NCI-H187 treated with DMSO at 0.1 percent for 48 hours (cell line): ENCODE data around the gene FGD5.

Experiments used
- DNase-seq: peaks from one replicate; lab custom pipeline; 2025; lab: John Stamatoyannopoulos, UW

Gene FGD5

DNA sequence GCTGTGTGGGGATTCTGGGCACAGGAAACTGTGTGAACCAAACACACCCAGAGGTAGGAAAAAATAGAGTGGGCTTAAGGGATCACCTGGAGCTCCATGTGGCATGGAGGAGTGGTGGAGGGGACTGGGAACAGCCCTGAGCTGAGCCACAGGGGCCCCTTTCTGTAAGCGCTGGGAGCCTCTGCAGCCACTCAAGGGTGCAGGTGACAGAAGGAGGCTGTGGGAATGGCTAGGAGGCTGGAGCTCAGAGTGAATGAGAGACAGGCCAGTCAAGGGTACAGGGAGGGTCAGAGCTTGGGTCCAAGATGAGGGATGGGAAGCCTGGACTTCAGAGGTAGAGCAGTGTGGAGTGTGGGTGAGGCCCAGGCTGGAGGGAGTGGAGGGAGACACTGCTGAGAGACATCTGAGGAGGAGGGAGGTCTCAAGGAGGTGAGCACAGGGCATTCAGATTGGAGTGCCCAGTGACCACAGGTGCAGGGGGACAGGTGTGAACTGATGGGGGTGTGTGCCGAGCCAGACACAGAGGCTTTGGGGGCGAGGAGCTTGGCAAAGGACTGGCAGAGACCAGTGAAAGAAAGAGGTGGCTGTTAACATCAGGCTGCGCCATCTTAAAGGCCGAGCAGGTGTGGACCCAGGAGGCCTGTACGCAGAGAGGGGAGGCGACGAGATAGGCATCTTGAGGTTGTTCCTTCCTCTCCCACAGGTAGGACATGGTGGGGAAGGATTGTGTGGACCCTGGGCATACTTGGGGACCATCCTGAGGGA is 56.8 kb downstream of the FGD5 start:
- DNase-seq = no peak

GRCh38 chr3:14876921-14877333 is 58.2 kb downstream of the FGD5 start:
- no peak for DNase-seq

- DNase-seq = no peak
Observed at GRCh38 chr3:14877469-14877868, 58.7 kb downstream of the FGD5 start.

- no peak for DNase-seq
Observed at GRCh38 chr3:14879211-14879874, 60.6 kb downstream of the FGD5 start.

GRCh38 chr3:14880447-14881106 is 61.8 kb downstream of the FGD5 start:
- DNase-seq = no peak

DNA sequence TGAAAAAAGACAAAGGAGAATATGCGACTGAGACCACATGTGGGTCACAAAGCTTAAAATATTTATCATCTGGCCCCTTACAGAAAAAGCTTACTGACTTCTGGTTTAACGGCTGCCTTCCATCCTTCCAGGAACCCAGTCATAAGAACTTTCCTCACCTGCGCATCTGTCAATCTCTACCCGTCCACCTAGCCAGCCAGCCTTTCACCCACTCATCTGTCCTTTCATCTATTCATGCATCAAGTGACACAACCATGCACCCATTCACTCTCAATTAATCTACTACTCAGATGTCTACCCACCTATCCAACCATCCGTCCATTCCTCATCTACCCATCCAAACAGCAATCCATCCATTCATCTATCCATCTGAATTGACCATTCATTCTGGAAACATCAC is 64.5 kb downstream of the FGD5 start:
- DNase-seq = no peak

- no peak for DNase-seq
Observed at GRCh38 chr3:14884665-14885064, 65.9 kb downstream of the FGD5 start.

- no peak for DNase-seq
Observed at GRCh38 chr3:14885307-14885706, 66.5 kb downstream of the FGD5 start.

- DNase-seq = no peak
Observed at GRCh38 chr3:14886101-14886500, 67.3 kb downstream of the FGD5 start.

GRCh38 chr3:14889205-14889604 is 70.4 kb downstream of the FGD5 start:
- DNase-seq = no peak

DNA sequence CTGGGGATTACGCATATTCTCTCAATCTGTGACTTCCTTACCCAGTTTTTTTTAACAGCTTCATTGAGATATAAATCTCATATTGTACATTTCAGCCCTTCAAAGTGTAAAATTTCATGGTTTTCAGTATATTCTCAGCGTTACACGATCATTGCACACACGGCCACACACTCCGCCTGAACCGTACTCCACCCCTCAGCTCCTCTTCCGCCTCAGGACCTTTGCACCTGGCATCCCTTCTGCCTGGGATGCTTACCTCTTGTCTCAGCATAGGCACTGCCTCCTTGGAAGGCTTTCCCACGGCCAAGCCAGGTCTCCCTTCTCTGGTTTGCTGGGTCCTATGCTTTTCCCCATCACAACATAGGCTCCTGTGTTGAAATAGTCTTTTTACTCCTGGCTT is 71.2 kb downstream of the FGD5 start:
- no peak for DNase-seq

DNA sequence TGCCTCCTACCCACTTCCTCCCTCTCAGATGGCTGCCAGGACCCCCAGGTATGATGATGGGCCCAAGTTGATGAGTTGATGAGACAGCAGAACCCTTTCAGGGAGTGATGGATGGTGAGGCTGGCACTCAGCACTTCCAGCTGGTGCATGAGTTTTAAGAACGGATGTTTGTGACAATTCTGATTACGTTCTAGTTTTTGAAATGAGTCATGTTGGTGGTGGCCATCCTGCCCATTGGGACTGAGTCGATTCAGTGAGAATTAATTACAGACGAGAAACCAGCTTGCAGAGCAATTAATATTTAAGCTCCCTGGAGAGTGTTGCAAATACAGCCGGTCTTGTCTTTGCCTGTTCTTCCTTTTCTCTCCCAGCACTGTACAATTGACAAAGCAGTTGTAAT is 71.7 kb downstream of the FGD5 start:
- no peak for DNase-seq

DNA sequence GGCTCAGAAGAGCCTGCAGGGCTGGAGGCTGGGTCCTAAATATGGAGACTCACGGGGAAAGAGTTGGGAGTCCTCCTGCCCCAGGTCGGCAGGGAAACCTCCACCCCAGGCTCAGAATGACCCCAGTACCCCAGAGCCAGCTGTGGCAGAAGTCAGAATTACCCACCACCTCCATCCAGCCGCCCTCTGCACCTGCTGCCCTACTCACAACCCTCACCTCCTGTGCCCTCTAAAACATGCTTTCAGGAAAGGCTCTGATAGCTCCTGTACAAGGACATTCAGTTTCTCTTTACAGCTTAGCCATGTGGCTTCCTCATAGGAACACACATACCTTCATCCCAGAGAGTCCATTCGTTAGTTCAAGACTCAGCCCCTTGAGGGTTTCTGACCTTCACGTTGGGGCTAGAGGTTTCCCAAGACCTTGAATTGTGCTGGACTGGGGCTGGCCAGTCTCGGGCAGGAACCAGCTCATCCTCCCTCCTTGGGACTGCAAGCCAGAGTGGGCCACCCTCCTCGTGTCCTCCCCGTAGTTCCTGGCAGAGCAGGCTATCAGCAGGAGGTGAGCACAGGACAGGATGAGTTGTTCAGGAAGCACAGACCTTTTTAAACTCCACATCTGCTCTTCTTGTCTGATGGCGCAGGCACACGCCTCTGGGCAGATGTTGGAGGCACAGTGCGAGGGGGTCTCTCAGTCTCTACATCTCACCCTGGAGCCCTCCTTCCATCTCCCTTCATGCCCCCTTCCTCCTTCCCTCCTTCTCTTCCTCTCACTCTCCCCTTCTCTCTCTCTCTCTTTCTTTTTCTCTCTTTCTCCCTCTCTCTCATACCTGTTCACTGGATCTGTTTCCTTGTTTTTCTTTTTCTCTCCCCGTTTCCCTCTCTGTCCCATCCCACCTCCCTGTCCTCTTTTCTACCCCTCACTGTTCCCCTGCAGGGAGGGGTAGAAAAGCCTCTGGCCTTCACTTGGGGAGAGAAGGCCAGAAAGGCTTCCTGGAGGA is 72.7 kb downstream of the FGD5 start:
- no peak for DNase-seq

DNA sequence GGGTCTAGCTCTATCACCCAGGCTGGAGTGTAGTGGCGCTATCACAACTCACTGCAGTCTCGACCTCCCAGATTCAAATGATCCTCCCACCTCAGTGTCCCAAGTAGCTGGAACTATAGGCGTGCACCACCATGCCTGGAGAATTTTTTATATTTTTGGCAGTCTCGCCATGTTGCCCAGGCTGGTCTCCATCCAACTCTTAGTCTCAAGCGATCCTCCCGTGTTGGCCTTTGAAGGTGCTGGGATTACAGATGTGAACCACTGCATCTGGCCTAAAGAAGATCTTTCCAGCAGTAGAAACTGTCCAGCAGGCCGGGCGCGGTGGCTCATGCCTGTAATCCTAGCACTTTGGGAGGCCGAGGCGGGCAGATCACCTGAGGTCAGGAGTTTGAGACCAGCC is 73.5 kb downstream of the FGD5 start:
- DNase-seq = no peak

- DNase-seq = no peak
Observed at GRCh38 chr3:14894085-14894484, 75.3 kb downstream of the FGD5 start.

DNA sequence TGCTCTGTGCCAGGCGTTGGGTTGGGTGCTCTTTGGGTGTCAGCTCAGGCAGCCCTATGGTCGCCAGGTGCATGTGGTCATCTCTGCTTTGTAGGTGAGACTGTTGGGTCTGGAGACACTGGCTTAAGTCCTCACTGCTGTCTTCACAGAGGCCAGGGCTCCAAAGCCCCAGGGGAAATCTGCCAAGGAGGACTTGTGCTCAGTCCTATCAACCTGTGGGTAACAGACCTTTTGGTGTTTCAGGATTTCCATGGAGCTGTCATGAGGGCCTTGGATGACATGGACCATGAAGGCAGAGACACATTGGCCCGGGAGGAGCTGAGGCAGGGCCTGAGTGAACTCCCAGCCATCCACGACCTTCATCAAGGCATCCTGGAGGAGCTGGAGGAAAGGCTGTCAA is 78.5 kb downstream of the FGD5 start:
- DNase-seq = no peak

DNA sequence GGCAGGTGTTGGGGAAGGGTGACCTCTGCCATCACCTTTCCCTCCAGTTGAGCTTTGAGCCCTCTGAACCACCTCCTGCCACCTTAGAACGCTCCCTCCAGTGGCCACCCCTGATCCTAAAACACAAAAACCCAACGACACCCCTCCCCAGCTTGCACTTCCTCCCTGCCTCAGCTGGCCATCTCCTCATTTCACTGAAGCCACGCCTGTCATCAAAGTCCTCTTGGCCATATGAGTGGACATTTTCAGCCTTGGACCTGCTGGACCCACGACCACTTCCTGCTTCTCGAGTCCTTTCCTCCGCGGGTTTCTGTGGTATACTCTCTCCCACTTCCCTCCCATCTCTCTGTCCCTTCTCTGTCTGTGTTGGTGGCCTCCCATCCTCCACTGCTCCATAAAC is 80.2 kb downstream of the FGD5 start:
- DNase-seq = no peak

- DNase-seq = no peak
Observed at GRCh38 chr3:14899993-14900618, 81.3 kb downstream of the FGD5 start.

GRCh38 chr3:14900881-14901873 is 82.4 kb downstream of the FGD5 start:
- DNase-seq = no peak

DNA sequence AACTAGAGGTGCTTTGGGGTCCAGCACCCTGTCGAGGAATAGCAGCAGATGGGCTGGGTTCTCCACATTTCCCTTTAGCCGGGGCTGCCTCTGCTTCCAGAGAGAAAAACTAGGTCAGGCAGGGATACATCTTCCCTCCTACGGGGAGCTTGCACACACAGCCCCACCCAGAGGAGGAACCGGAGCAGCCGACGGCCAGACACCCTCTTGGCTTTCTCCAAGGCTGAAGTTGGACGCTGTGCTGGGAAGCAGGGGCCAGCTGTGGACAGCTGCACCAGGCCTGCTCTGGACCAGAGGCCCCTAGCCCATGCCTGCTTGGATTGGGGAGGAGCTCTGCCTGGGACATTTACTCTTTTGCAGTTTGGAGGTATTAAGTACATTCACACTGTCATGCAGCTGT is 84.0 kb downstream of the FGD5 start:
- no peak for DNase-seq
